OCI-LY3 (cell line): ENCODE data around the gene EIF4EBP2.

Experiments used
- CTCF ChIP-seq: fragments of 200-600, 300-600 bp; sonication (generic); IDR thresholded peaks from 2 replicates; pipeline ENCODE4 v1.5.1; 2014; ENCODE audit warnings: antibody characterized with exemption, low read length, low read depth
- EZH2phosphoT487 ChIP-seq: fragments of 200-600 bp; shearing (Covaris generic); IDR thresholded peaks from 2 replicates; pipeline ENCODE4 v1.6.1; 2018; ENCODE audit warnings: antibody characterized with exemption, mixed run types, low read depth

- no peak for TF ChIP-seq CTCF
- TF ChIP-seq EZH2phosphoT487 = no peak
Observed at GRCh38 chr10:70381471-70382421, 22.2 kb upstream of the EIF4EBP2 start.
